ENCODE measurements around the gene MYH9.

The MYH9 gene

DNA sequence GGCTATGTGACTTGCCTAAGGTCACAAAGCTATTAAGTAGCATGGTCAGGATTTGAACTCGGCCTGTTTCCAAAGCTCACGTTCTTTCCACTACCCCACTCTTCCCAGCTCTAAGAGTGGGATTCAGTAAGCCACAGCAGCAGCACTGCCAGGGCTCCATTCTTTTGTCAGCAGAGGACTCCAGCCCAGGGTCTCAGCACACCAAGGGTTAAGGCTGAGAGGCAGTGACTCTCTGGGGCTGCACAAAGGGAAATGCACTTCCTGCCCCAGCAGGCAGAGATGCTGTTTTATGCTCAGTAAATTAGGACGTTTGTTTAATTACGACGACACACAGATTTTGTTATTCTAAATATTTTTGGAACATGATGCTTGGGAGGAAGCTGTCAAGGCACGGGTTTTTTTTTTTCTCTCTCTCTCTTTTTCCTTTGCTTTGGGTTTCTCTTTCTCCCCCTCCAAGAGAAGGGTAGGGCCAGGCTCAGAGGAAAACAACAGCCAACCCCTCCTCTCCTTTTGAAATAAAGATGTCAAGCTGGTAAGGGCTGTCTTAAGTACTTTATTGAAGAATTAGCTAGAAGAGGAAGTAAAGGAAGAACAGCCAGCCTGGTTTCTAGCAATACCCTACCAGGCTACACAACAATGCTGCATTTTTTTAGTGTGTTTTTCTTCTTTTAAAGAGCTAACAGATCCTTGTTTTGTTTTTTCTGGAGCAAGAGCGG is 2.8 kb downstream of the MYH9 start:
- peak overlapping the region; percentile 95 to 98 for H3K9ac ChIP-seq (ENCODE audit: low read length in 2 of 2)
- peaks cover 6 to 8% of the 10 kb centered on the region in 2 donors for H3K36me3 ChIP-seq (ENCODE audit: control insufficient read depth in 2 of 2, insufficient read depth in 2 of 2, low read length in 2 of 2)
- no peaks in the 10 kb centered on the region for H3K9me3 ChIP-seq (ENCODE audit: control insufficient read depth in 2 of 2, low read length in 2 of 2)
- H3K4me3 ChIP-seq (ENCODE audit: low read length in 2 of 2): peak overlapping the region; percentile 91 to 92
- H3K27ac ChIP-seq (ENCODE audit: low read length): peak overlapping the region; percentile 96
- no peaks in the 10 kb centered on the region for H3K27me3 ChIP-seq (ENCODE audit: control insufficient read depth in 1 of 2, insufficient read depth in 2 of 2, low read length in 2 of 2)
- H3K4me1 ChIP-seq (ENCODE audit: control insufficient read depth, insufficient read depth, low read length): peaks cover 55% of the 10 kb centered on the region

GRCh38 chr22:36383110-36383581 is 4.6 kb downstream of the MYH9 start:
- no peaks in the 10 kb centered on the region for H3K27me3 ChIP-seq (ENCODE audit: control insufficient read depth in 1 of 2, insufficient read depth in 2 of 2, low read length in 2 of 2)
- peak overlapping the region in 1 of 2 donors; percentile 63 for H3K4me3 ChIP-seq (ENCODE audit: low read length in 2 of 2)
- no peaks in the 10 kb centered on the region for H3K9me3 ChIP-seq (ENCODE audit: control insufficient read depth in 2 of 2, low read length in 2 of 2)
- peak overlapping the region; percentile 60 for H3K27ac ChIP-seq (ENCODE audit: low read length)
- H3K4me1 ChIP-seq (ENCODE audit: control insufficient read depth, insufficient read depth, low read length): peaks cover 71% of the 10 kb centered on the region
- no peak overlapping the region for H3K9ac ChIP-seq (ENCODE audit: low read length in 2 of 2)
- H3K36me3 ChIP-seq (ENCODE audit: control insufficient read depth in 2 of 2, insufficient read depth in 2 of 2, low read length in 2 of 2): peaks cover 6 to 10% of the 10 kb centered on the region in 2 donors

GRCh38 chr22:36381513-36382128 is 6.1 kb downstream of the MYH9 start:
- H3K27me3 ChIP-seq (ENCODE audit: control insufficient read depth in 1 of 2, insufficient read depth in 2 of 2, low read length in 2 of 2): no peaks in the 10 kb centered on the region
- peaks cover 83% of the 10 kb centered on the region for H3K4me1 ChIP-seq (ENCODE audit: control insufficient read depth, insufficient read depth, low read length)
- H3K4me3 ChIP-seq (ENCODE audit: low read length in 2 of 2): no peak overlapping the region
- peaks cover 6 to 10% of the 10 kb centered on the region in 2 donors for H3K36me3 ChIP-seq (ENCODE audit: control insufficient read depth in 2 of 2, insufficient read depth in 2 of 2, low read length in 2 of 2)
- no peaks in the 10 kb centered on the region for H3K9me3 ChIP-seq (ENCODE audit: control insufficient read depth in 2 of 2, low read length in 2 of 2)
- peak overlapping the region; percentile 71 for H3K27ac ChIP-seq (ENCODE audit: low read length)
- peak overlapping the region in 1 of 2 donors; percentile 19 for H3K9ac ChIP-seq (ENCODE audit: low read length in 2 of 2)

- Histone ChIP-seq H3K36me3 (ENCODE audit: control insufficient read depth in 2 of 2, insufficient read depth in 2 of 2, low read length in 2 of 2) (peaks cover 12 to 14% of the 10 kb centered on the region in 2 donors), H3K4me1 (ENCODE audit: control insufficient read depth, insufficient read depth, low read length) (peaks cover 83% of the 10 kb centered on the region), H3K27ac (ENCODE audit: low read length) (peak overlapping the region; percentile 71), H3K9ac (ENCODE audit: low read length in 2 of 2) (peak overlapping the region; percentile 13 to 42), H3K27me3 (ENCODE audit: control insufficient read depth in 1 of 2, insufficient read depth in 2 of 2, low read length in 2 of 2) (no peaks in the 10 kb centered on the region), H3K4me3 (ENCODE audit: low read length in 2 of 2) (peak overlapping the region; percentile 20 to 44), H3K9me3 (ENCODE audit: control insufficient read depth in 2 of 2, low read length in 2 of 2) (no peaks in the 10 kb centered on the region)
Measured at GRCh38 chr22:36379593-36380361, 8.0 kb downstream of the MYH9 start.

DNA sequence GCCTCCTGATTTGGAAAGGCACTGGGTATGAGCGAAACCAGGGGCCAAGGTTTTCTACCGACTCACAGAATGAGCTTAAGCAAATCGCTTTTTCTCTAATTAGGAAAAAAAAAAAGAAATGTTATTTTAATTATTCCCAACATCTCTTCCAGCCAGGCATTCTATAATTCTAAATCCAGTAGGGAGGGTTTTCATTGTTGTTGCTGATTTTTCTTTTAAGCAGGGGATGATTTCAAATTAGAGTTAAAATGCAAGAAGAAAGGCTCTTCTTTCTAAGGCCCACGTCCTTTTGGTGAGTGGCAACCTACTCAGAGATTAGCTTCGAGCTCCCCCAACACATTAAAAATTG is 8.9 kb downstream of the MYH9 start:
- Histone ChIP-seq H3K4me3 (ENCODE audit: low read length in 2 of 2) (peak overlapping the region in 1 of 2 donors; percentile 40), H3K9ac (ENCODE audit: low read length in 2 of 2) (peak overlapping the region; percentile 6 to 29), H3K27me3 (ENCODE audit: control insufficient read depth in 1 of 2, insufficient read depth in 2 of 2, low read length in 2 of 2) (no peaks in the 10 kb centered on the region), H3K4me1 (ENCODE audit: control insufficient read depth, insufficient read depth, low read length) (peaks cover 82% of the 10 kb centered on the region), H3K27ac (ENCODE audit: low read length) (peak overlapping the region; percentile 71), H3K36me3 (ENCODE audit: control insufficient read depth in 2 of 2, insufficient read depth in 2 of 2, low read length in 2 of 2) (peaks cover 12 to 15% of the 10 kb centered on the region in 2 donors), H3K9me3 (ENCODE audit: control insufficient read depth in 2 of 2, low read length in 2 of 2) (no peaks in the 10 kb centered on the region)

GRCh38 chr22:36378080-36378868 is 9.5 kb downstream of the MYH9 start:
- Histone ChIP-seq H3K9ac (ENCODE audit: low read length in 2 of 2) (peak overlapping the region in 1 of 2 donors; percentile 6), H3K27ac (ENCODE audit: low read length) (peak overlapping the region; percentile 71), H3K4me3 (ENCODE audit: low read length in 2 of 2) (peak overlapping the region in 1 of 2 donors; percentile 40), H3K4me1 (ENCODE audit: control insufficient read depth, insufficient read depth, low read length) (peaks cover 84% of the 10 kb centered on the region), H3K36me3 (ENCODE audit: control insufficient read depth in 2 of 2, insufficient read depth in 2 of 2, low read length in 2 of 2) (peaks cover 11 to 14% of the 10 kb centered on the region in 2 donors), H3K9me3 (ENCODE audit: control insufficient read depth in 2 of 2, low read length in 2 of 2) (no peaks in the 10 kb centered on the region), H3K27me3 (ENCODE audit: control insufficient read depth in 1 of 2, insufficient read depth in 2 of 2, low read length in 2 of 2) (no peaks in the 10 kb centered on the region)

DNA sequence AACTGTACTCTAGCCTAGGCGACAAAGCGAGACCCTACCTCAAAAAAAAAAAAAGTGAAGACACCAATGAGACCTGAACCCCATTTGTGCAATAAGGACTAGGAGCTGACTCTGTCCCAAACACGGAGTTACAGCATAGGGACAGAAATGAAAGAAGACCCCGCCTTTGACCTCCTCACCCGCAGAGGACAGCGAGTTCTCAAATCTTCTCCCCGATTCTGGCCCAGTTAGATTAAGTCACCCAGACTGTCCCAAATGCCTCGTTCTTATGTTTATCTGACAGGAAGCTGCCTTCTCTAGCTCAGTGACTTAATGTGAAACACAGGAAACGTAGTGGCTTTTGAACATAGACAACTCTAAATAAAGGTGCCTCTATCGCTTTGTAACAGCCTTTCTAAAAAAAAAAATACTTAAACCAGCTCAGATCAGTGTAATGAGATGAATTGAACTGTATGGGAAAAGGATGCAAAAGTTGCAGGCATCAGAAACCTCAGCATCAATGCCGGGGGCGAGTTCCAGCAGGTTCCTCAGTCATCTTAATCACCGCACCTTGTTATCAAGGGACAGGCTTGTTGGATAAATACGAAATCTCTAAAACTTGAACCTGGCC is 10.6 kb downstream of the MYH9 start:
- H3K4me3 ChIP-seq (ENCODE audit: low read length in 2 of 2): no peak overlapping the region
- H3K27ac ChIP-seq (ENCODE audit: low read length): peak overlapping the region; percentile 71
- peaks cover 89% of the 10 kb centered on the region for H3K4me1 ChIP-seq (ENCODE audit: control insufficient read depth, insufficient read depth, low read length)
- peaks cover 5 to 8% of the 10 kb centered on the region in 2 donors for H3K36me3 ChIP-seq (ENCODE audit: control insufficient read depth in 2 of 2, insufficient read depth in 2 of 2, low read length in 2 of 2)
- H3K9me3 ChIP-seq (ENCODE audit: control insufficient read depth in 2 of 2, low read length in 2 of 2): no peaks in the 10 kb centered on the region
- no peaks in the 10 kb centered on the region for H3K27me3 ChIP-seq (ENCODE audit: control insufficient read depth in 1 of 2, insufficient read depth in 2 of 2, low read length in 2 of 2)
- H3K9ac ChIP-seq (ENCODE audit: low read length in 2 of 2): no peak overlapping the region

DNA sequence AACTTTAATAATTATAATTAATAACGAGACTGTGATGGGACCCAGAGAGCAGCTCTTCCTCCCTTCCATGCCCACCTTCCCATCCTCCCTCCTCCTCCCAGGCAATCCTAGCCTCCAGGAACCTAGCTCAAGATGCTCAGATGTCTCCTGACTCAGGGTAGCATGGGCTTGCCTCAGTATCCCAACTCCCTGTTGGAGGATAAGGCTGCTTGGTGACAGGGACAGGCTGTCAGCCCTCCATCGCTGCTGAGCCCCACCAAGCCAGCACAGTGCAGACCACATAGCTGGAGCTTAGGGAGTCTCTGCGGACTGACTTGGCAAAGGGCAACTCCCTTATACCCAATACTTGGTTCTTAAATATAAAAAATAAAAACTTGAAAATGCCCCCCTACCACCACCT is 11.5 kb downstream of the MYH9 start:
- peaks cover 89% of the 10 kb centered on the region for H3K4me1 ChIP-seq (ENCODE audit: control insufficient read depth, insufficient read depth, low read length)

DNA sequence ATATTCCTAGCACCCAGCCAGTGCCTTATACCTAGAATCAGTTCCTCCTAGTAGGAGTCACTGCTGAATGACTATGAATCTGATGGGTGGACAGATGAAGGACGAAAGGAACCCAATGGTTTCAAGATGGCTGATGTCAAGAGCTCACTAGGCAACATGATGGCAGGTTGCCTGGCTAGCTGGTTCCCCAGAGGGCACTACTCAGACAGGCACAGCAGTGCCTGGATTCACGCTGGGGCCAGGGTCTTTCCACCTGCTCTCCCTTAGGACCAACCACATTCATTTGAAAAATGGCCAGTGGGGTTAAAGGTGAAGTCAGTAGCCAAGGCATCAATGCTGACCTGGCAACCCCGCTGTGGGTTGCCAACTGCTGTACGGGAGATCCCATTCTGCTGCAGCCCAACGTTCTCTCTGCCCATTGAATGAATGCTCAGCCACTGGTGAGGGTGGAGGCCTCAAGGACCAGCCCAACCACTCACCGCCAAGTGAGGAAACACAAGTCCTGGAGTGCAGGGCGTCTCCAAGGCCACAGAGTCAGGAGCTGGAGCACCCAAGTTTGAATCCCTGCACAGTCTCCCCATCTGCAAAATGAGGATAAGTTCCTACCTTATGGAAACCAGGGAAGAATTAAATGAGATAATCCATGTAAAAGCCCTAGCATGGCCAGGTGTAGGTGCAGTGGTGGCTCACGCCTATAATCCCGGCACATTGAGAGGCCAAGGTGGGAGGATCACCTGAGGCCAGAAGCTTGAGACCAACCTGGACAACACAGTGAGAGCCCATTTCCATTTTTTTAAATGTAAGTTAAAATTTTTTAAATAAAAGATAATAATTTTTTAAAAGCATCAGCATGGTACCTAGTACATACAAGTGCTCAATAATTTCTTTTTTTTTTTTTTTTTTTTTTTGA is 12.4 kb downstream of the MYH9 start:
- peak overlapping the region in 1 of 2 donors; percentile 47 for H3K4me3 ChIP-seq (ENCODE audit: low read length in 2 of 2)
- H3K27ac ChIP-seq (ENCODE audit: low read length): peak overlapping the region; percentile 73
- peaks cover 91% of the 10 kb centered on the region for H3K4me1 ChIP-seq (ENCODE audit: control insufficient read depth, insufficient read depth, low read length)
- H3K9ac ChIP-seq (ENCODE audit: low read length in 2 of 2): no peak overlapping the region
- H3K9me3 ChIP-seq (ENCODE audit: control insufficient read depth in 2 of 2, low read length in 2 of 2): no peaks in the 10 kb centered on the region
- H3K36me3 ChIP-seq (ENCODE audit: control insufficient read depth in 2 of 2, insufficient read depth in 2 of 2, low read length in 2 of 2): peaks cover 5 to 8% of the 10 kb centered on the region in 2 donors
- no peaks in the 10 kb centered on the region for H3K27me3 ChIP-seq (ENCODE audit: control insufficient read depth in 1 of 2, insufficient read depth in 2 of 2, low read length in 2 of 2)

More for the DNA sequence above, 11.5 kb downstream of the MYH9 start:
- H3K4me3 ChIP-seq (ENCODE audit: low read length in 2 of 2): peak overlapping the region in 1 of 2 donors; percentile 35
- no peaks in the 10 kb centered on the region for H3K27me3 ChIP-seq (ENCODE audit: control insufficient read depth in 1 of 2, insufficient read depth in 2 of 2, low read length in 2 of 2)
- no peaks in the 10 kb centered on the region for H3K9me3 ChIP-seq (ENCODE audit: control insufficient read depth in 2 of 2, low read length in 2 of 2)
- H3K27ac ChIP-seq (ENCODE audit: low read length): peak overlapping the region; percentile 46
- H3K36me3 ChIP-seq (ENCODE audit: control insufficient read depth in 2 of 2, insufficient read depth in 2 of 2, low read length in 2 of 2): peaks cover 5 to 8% of the 10 kb centered on the region in 2 donors
- no peak overlapping the region for H3K9ac ChIP-seq (ENCODE audit: low read length in 2 of 2)
